T47D (cell line): ENCODE measurements around the gene TNFAIP3.

Source experiments
- DNase-seq, 2 experiments: peaks; one replicate each; pipeline versions ENCODE4 v3.0.0 to v3.0.0-alpha.2; 2011 to 2012; ENCODE audit warnings: low read depth in 1 of 2, low spot score in 1 of 2
- JUND ChIP-seq: IDR thresholded peaks from 2 replicates; pipeline ENCODE4 v1.6.1; 2012; ENCODE audit warnings: low read depth
- in situ Hi-C: cut with HindIII; loops from 2 replicates; pipeline ENCODE4 v1.10.0; 2016; ENCODE audit warnings: low sequenced_read_pairs, low pct_unique_long_range_greater_than_20kb

TNFAIP3 gene

DNA sequence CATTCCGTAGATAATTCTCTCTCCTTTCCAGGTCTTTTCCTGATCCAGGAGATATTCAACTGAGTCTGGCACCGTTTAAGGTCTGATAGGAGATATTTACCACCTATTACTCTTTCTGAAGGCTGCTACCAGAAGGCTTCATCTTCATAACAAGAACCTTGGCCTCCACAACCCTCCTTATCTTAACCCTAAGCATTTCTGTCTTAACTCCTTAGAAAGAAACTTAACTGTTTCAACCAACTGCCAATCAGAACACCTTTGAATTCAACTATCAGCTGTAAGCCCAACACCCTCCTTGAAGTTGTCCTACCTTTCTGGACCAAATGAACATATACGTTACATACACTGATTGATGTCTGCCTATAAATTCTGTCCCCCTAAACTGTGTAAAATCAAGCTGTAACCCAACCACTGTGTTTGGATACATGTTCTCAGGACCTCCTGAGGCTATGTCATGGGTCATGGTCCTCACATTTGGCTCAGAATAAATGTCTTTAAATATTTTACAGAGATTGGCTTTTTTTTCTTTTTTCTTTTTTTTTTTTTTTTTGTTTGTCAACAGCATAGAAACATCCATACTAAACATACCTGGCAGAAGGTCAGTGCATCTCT is 6.6 kb upstream of the TNFAIP3 start:
- TF ChIP-seq JUND: no peak
- in situ Hi-C loops: no loop called here
- no peak for DNase-seq

DNA sequence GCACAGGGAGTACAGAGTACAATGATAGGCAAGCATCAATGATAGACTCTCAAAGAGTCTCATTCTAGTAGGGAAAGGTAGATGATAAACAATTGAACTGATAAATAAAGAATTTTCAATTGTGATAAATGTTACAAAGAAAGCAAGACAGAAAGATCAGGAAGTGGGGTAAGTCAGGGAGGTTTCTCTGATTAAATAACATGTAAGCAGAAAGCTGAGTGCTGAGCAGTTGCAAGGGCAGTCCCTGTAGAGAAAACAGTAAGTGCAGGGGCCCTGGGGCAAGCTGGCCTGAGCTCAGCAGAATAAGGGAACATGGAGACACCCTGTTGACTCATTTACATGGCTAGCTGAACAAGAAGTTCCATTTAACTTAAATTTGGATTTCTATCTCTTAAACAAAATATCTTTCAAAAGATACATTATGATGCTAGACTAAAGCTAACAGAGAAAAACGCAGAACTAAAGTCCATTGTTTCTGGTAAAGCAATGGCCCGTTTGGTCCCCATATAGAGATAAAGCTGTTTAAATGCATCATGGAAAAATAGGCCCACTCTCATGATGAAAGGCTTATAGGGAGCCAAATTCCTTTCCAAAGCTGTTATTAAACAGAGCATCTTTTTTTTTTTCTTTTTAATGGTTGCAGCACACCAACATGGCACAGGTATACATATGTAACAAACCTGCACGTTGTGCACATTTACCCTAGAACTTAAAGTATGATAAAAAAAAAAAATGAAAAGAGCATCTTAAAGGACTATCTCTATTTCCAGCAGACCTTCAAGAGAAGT is 5.3 kb upstream of the TNFAIP3 start:
- no peak for DNase-seq
- in situ Hi-C loops: no loop called here
- no peak for TF ChIP-seq JUND

DNA sequence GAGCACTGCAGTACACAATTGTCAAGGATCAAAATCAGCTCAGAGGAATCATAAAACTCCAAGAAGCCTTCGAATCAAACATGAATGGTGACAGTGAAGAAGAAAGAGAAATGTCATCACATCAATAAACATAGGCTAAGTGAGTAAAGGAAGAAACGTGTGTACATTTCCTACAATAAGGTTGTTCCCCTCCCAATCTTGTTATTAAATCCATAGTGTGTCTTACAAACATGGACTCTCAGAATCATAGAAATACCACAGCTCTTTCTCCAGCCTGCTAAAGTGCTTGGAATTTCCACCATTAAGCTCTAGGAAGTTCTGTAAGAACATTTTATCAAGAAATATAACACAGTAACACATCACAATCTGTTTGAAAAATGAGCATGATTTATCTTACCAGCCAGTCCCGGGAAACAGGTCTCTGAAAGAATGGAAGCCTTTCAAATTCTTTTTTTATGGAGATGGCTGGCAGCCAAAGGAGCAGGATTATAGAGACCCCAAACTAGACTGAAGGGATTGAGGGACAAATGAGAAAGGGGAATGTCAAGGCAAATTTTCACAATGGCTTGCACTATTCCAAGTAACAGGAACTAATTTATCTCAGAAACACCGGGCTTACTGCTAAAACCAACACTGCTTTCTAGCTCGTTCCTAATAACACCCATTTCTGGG is 4.5 kb upstream of the TNFAIP3 start:
- no peak for TF ChIP-seq JUND
- DNase-seq: no peak
- in situ Hi-C loops: no loop called here

DNA sequence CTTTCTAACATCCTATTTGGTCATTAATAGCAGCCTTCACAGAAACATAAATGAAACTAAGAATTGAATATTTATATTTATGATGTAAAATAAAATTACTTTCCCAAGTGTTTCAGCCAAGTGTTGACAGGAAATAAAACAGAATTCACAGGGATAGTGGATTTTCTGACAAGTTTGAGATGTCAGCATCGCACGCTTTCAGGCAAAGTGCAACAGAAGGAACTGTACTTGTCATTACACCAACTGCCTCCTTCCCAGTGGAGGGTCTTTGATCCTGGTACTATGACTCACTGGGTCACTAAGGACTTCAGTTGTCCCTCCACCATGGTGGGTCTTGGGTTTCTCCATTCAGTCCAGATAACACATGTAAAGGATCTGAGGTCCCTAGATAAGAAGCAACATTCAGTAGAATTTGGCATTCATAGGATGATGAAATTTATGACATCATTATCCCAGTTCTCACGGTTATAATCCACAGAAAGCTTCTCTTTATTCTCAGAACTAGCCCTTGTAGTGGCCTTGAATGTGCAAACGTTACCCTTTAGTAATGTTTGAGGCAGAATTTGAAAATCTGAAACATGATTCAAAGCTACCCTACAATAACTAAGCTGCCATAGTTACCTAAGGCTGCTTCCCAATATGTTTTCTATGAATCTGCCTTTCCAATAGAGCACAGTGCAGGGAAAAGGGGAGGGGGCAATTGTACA is 3.8 kb upstream of the TNFAIP3 start:
- TF ChIP-seq JUND: no peak
- in situ Hi-C loops: no loop called here

DNA sequence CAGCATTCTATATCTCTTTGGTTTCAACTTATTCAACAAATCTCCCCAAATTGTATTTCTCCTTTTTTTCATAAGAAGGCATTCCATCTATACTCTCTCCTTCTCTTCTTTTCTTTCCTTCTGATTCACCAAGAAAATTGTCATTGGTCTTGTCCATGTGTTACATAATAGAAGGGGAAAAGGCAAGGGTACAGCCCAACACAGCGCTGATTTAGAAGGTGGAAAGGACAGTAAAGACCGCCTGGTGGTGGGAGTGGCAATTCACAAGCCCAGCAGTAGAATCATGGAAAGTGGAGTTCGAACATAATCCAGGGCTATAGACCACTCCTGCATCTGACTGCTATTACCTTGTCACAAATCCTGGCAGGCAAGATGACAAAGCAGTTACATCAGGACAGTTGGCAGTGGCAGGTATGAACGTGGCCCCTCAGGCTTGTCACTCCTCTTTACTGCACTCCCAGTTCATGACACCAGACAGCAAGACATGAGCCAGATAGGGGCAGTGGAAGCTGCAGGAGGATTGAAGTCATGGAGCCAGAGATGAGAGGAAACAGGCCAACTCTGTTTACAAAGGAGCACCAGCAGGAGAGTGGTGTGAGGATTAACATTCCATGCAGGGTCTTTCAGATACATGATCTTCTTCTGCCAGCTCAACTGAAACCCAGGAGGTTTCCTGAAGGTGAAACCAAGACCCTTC is 2.1 kb upstream of the TNFAIP3 start:
- no peak for DNase-seq
- TF ChIP-seq JUND: no peak
- in situ Hi-C loops: no loop called here

More for the DNA sequence above, 3.8 kb upstream of the TNFAIP3 start:
- no peak for DNase-seq

DNA sequence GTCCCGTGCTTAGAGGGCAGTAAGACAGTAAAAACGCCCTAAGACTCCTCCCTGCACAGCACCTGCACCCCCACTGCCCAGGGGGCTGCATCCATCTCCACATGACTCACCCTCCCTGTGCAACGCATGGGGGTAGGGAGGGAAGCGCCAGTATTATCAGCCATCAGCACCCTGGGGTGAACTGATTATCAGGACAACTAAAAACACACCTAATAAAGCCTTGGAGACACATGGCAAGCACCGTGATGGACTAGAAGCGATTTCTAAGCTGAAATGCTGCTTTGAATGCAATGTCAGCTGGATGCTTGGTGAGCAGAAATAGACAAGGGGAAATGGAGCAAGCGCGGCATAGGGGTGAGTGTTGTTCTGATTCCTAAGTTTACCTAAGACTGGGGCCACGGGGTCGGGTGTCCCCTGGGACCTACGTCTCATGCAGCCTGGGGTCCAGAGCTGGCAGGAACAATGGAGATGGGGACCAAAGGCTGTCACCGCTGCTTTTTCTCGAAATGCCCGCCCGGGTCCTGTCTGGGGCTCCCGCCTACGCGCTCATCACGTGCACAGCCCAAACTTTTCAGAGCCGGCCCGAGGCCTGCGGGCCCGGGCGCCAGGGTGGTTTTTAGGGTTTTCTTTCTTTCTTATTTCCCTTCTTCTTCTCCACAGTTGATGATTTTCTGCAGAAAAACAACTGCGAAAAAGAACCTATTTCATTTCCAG is 702 bp upstream of the TNFAIP3 start:
- DNase-seq: no peak
- in situ Hi-C loops: no loop called here
- TF ChIP-seq JUND: no peak

DNA sequence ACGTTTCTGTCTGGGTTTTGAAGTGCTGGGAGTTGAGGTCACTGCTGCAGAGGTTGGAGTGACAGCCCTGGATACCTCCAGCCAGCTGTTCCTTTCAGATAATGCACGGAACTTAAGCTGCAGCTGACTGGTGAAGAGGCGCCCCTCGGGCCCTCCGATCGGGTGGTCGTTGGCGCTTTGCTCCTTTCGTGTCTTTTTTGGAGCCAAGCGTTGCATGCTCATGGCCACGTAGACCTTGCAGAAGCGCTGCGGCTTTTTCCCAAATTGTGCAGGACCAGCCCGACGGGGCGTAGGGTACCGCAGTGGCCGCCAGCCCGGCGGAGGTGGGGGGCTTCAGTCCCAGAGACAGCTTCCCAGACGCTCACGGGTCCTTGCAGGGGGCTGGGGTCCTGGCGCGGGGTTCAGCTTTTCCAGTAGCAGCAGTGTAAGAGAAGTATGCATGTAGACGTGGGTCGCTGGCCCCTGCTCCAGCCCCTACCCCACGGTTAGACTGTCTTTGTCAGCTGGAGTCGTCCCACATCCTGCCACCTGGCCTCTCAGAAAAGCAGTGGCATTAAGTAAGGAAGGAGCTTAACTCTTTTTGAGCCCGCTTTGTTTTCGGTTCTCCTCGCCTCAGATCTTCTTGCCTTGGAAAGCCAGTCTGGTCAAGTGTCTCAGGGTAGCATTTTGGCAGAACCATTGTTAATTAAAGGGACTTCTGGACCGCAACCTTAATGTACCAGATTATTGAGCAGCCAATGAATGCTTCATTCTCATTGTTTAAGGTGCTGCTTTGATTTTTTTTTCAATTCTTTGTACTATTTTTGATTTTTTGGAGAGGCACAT is 838 bp downstream of the TNFAIP3 start:
- DNase-seq: peak in 1 of 2 experiments; percentile 3
- no peak for TF ChIP-seq JUND
- in situ Hi-C loops: no loop called here

DNA sequence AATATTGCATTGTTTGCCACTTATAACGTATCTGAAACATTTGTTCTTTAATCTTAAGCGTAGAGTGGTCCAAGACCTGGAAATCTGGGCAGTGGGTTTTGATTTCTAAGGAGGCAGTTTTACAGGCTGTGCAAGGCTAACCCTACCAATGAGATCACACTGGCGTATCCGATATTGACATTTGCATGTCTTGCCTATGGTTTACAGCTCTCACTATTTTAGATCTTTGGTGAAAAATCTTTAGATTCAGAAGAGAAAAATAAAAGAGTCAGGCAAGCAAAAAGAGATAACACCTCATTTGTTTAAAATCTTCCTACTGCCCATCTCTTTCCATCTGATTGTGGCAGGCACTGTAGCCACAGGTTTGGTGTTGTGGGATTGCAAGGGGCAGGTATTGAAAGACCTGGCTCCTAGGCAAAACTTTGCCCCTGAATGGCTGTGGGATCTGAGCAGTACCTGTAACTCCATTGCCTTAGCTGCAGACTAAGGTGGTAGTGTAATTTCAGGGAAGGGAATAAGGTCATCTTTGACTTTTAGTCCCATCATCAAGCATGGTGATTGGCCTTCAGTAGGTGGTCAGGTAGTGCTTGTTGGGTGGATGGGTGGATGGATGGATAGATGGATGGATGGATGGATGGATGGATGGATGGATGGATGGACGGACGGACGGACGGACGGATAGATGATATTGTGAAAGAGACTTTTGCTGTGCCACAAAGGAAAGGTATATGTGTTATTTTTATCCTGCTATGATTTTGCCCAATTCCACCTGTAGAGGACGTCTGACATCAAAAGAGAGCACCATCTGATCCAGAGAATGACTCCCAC is 1.9 kb downstream of the TNFAIP3 start:
- in situ Hi-C loops: no loop called here
- DNase-seq: no peak
- TF ChIP-seq JUND: no peak

DNA sequence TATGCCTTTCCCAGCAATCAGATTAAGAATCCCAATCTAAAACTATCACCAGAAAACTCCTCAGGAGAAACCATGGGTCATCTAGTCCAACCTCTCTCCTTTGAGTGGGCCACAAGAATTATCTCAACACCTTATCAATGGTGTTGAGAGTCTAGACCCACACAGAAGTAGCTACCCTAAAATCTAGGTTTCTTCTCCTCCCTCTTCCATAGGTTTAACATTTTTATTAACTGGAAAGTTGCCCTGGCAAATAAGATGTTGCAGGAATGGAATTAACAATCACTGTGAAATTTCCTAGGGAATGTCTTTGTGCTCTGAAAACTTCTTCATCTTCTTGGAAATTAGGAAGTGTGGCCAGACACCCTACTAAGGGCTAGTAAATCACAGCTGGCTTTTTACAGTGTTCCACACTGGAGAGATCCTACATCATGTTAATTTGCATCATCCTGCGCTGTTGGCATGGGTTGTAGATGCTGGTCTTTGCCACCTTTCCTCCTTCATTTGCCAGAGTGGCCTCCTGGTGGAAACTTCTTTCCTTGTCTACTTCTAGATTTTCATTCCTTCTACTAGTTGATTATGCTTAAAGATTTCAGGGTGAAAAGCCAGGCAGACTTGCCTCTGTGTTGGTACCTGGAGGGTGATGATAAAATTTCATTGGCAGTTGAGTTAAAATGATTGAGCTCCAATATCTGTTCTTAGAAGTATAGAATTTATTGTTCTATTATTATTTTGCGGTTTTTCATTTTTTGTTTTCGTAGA is 2.7 kb downstream of the TNFAIP3 start:
- in situ Hi-C loops: no loop called here
- no peak for TF ChIP-seq JUND
- DNase-seq: no peak

DNA sequence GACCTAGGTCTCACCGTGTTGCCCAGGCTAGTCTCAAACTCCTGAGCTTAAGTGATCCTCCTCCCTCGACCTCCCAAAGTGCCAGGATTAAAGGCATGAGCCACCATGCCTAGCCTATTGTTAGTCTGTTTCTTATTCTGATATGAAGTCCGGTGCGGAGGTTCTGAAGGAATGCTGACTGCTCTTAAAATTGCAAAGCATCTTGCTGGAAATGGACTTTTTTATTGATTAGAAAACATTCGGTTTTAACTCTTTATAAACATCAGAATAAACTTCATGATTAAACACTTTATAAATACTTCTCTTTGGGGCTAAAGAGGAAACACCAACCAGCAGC is 3.2 kb downstream of the TNFAIP3 start:
- no peak for DNase-seq
- no peak for TF ChIP-seq JUND
- in situ Hi-C loops: no loop called here
